GM21528 (cell line): ENCODE measurements around the gene CASZ1.

ENCODE experiments used
- ATAC-seq: cut with Tn5 transposase; IDR thresholded peaks from one replicate; pipeline ENCODE4 v1.9.1; 2021; ENCODE audit warnings: mild to moderate bottlenecking, moderate library complexity; ENCODE audit not compliant: unreplicated experiment, low FRiP score

CASZ1 gene

GRCh38 chr1:10593750-10594149 lies 202.7 kb downstream of the CASZ1 start:
- ATAC-seq = no peak

GRCh38 chr1:10592373-10592772 lies 204.1 kb downstream of the CASZ1 start:
- no peak for ATAC-seq

- ATAC-seq = no peak
These were observed 205.4 kb downstream of the CASZ1 start for GRCh38 chr1:10591010-10591409.

GRCh38 chr1:10589074-10589473 lies 207.4 kb downstream of the CASZ1 start:
- ATAC-seq = no peak

GRCh38 chr1:10588640-10589039 lies 207.8 kb downstream of the CASZ1 start:
- no peak for ATAC-seq
